ENCODE results near the gene ZNF385B.

DNA sequence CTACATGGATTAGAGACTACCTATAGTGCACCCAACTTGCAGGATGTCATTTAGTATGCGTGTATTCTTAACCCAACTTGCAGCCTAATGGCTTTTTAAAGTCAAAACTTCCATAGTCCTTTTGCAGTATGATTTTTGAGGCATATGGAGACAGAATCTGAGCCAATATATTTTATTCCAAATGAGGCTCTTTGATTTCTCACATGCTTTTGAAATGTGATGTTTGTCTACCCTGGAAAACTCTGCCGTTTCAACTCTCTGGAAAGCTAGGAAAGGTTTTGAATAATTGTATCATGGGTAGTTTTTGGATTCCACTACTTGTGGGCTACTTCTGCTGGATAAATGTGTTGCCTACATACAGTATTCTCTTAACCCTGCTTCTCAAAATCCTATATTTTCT is 206.6 kb downstream of the ZNF385B start:
- TF ChIP-seq, protein P1, sequence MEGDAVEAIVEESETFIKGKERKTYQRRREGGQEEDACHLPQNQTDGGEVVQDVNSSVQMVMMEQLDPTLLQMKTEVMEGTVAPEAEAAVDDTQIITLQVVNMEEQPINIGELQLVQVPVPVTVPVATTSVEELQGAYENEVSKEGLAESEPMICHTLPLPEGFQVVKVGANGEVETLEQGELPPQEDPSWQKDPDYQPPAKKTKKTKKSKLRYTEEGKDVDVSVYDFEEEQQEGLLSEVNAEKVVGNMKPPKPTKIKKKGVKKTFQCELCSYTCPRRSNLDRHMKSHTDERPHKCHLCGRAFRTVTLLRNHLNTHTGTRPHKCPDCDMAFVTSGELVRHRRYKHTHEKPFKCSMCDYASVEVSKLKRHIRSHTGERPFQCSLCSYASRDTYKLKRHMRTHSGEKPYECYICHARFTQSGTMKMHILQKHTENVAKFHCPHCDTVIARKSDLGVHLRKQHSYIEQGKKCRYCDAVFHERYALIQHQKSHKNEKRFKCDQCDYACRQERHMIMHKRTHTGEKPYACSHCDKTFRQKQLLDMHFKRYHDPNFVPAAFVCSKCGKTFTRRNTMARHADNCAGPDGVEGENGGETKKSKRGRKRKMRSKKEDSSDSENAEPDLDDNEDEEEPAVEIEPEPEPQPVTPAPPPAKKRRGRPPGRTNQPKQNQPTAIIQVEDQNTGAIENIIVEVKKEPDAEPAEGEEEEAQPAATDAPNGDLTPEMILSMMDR (tag by site-specific recombination; IDR thresholded peaks at IDR 0.05): no peak
- TF ChIP-seq ZNF274 (IDR thresholded peaks at IDR 0.05; ENCODE audit: low read length) (no peak), ZNF274 (tag by site-specific recombination; IDR thresholded peaks at IDR 0.05; ENCODE audit: borderline replicate concordance) (no peak)
